ENCODE results near the gene PJA2. TPM values are rescaled to one million over a fixed set of nuclear protein-coding genes. Genes with fewer than 3 reads are reported as not detected.

Gene PJA2
- total and polyA plus RNA-seq, 9 of the 15 experiments (the other 6 are each of a cell fraction or from before 2014, with no cell fraction given) = 25.1 to 82.1 (median 50.1) TPM

DNA sequence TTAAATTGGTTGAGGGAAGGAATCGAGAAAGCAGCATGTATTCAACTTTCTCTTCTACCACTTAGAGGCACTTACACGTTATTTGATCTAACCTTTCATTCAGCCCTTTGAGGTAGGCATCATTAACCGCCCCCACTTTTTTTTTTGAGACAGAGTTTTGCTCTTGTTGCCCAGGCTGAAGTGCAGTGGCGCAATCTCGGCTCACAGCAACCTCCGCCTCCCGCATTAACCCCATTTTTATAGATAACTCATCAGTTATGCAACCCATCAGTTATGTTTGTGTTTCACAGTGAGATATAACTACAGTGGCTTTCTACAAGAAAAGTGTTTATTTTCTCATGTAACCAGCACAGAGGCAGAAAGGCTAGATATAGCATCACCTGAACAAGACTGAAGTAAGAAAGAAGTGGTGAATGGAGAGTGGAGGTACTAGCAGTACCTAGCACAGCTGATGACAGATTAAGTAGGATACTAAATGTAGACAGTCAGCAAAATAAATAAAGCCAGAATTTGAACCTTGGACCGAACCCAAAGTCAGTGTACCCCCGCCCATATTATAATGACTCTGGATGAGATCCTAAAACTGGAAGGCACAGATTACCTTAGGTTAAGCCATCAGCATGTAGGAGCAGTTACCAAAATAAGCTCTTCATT lies 91.2 kb downstream of the PJA2 start:
- H3K36me3 ChIP-seq (ENCODE audit: control insufficient read depth, insufficient read depth, low read length) = no peaks in the 10 kb centered on the region
- no peak overlapping the region for H3K9ac ChIP-seq (ENCODE audit: insufficient read depth in 1 of 2, low read depth in 2 of 2, low read length in 2 of 2)
- no peak overlapping the region for H2AFZ ChIP-seq (ENCODE audit: low read depth, low read length)
- no peaks in the 10 kb centered on the region for H3K9me3 ChIP-seq (replicated peaks; ENCODE audit: control insufficient read depth, insufficient read depth, low read depth, low read length)
- no peaks in the 10 kb centered on the region for H3K4me1 ChIP-seq (replicated peaks in 1 of 2; ENCODE audit: control insufficient read depth in 2 of 2, insufficient read depth in 2 of 2, low read length in 2 of 2)
- no peaks in the 10 kb centered on the region for H3K79me2 ChIP-seq (ENCODE audit: control insufficient read depth, insufficient read depth, low read length)
- TF ChIP-seq C11orf30 (IDR thresholded peaks at IDR 0.05; ENCODE audit: low read depth) = peak; percentile 13; the same call in 1 of the 2 replicates
- TF ChIP-seq ZNF316 (IDR thresholded peaks at IDR 0.05) = peak; percentile 59
- TF ChIP-seq CEBPB (tag; IDR thresholded peaks at IDR 0.05) = peak; percentile 55; the same call in 1 of the 2 replicates
- TF ChIP-seq CEBPG (CRISPR knock-in tag; IDR thresholded peaks at IDR 0.05) = no peak
- TF ChIP-seq CEBPG (tag; conservative IDR thresholded peaks at IDR 0.05 in 1 of 2, IDR thresholded peaks at IDR 0.05 in 1 of 2) = 0 out of 4 replicates have a peak, but pooled peaks have one; percentile 16 to 23
- TF ChIP-seq, protein P1, sequence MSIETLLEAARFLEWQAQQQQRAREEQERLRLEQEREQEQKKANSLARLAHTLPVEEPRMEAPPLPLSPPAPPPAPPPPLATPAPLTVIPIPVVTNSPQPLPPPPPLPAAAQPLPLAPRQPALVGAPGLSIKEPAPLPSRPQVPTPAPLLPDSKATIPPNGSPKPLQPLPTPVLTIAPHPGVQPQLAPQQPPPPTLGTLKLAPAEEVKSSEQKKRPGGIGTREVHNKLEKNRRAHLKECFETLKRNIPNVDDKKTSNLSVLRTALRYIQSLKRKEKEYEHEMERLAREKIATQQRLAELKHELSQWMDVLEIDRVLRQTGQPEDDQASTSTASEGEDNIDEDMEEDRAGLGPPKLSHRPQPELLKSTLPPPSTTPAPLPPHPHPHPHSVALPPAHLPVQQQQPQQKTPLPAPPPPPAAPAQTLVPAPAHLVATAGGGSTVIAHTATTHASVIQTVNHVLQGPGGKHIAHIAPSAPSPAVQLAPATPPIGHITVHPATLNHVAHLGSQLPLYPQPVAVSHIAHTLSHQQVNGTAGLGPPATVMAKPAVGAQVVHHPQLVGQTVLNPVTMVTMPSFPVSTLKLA (conservative IDR thresholded peaks at IDR 0.05) = no peak
- H3K27ac ChIP-seq (ENCODE audit: extremely low read depth, low read depth, low read length) = no peak overlapping the region
- no peak overlapping the region for H3K4me2 ChIP-seq (ENCODE audit: insufficient read depth, low read length)
- in situ Hi-C loops (cut with MboI) (no loop called here), intact Hi-C loops (cut with micrococcal nuclease) (loop anchor here (5.0 kb wide), 1 partner anchor 119 kb away; no protein-coding TSS in a partner anchor)
- no peak for ATAC-seq
- no peak for FAIRE-seq
- BruUV-seq (replicated peaks) = no TSS peak
- WGBS (ENCODE audit: insufficient coverage, low coverage, missing lambda C conversion rate) = 4% methylated on average over 8 of the region's 9 CpGs
- H3K27me3 ChIP-seq (ENCODE audit: control insufficient read depth in 2 of 2, insufficient read depth in 2 of 2, low read length in 2 of 2) = peaks cover 4 to 6% of the 10 kb centered on the region in 2 experiments; a peak in 1 of 5 replicates
- ChIA-PET CTCF (ENCODE audit: low intra/inter-chr PET ratio) (no interaction called here), POLR2A (interaction anchor here (1.4 kb wide), 1 partner anchor 10 kb away, joined by 3 read pairs; no protein-coding TSS in a partner anchor)
- no peak for DNase-seq (ENCODE audit: extremely low read depth in 1 of 4, low spot score in 3 of 4)
- no peaks in the 10 kb centered on the region for H3K9me1 ChIP-seq (ENCODE audit: control insufficient read depth, insufficient read depth, low read length)
- H3K4me3 ChIP-seq = no peak overlapping the region
- no peaks in the 10 kb centered on the region for H4K20me1 ChIP-seq (replicated peaks; ENCODE audit: control insufficient read depth, insufficient read depth, low read length)
